ENCODE data around the gene IPP. TPM values are rescaled to one million over a fixed set of nuclear protein-coding genes. Genes with fewer than 3 reads are reported as not detected.
A peak's percentile ranks its signal among the peaks of the same experiment; 100 is the strongest.
"Not testable (repeated sequence)": the region's sequence is repeated elsewhere in the genome, so short reads cannot be mapped to it uniquely, and the experiment has no call there.

IPP gene
- total RNA-seq, 1 donor from 2014 or later: 4.1 TPM

GRCh38 chr1:45685308-45686014 is 65.0 kb downstream of the IPP start:
- DNase-seq (ENCODE audit: low read depth in 2 of 2): peak in 1 of 2 donors; percentile 21

GRCh38 chr1:45684402-45684801 is 66.1 kb downstream of the IPP start:
- DNase-seq (ENCODE audit: low read depth in 2 of 2): no peak

GRCh38 chr1:45682942-45683341 is 67.5 kb downstream of the IPP start:
- DNase-seq (ENCODE audit: low read depth in 2 of 2): no peak

GRCh38 chr1:45679123-45679522 is 71.3 kb downstream of the IPP start:
- DNase-seq (ENCODE audit: low read depth in 2 of 2): peak in 1 of 2 donors; percentile 81

- peak in 1 of 2 donors; percentile 9 for DNase-seq (ENCODE audit: low read depth in 2 of 2)
These were observed 72.0 kb downstream of the IPP start for GRCh38 chr1:45678489-45678888.

- DNase-seq (ENCODE audit: low read depth in 2 of 2): no peak
These were observed 72.7 kb downstream of the IPP start for GRCh38 chr1:45677751-45678245.

- not testable (repeated sequence) for DNase-seq (ENCODE audit: low read depth in 2 of 2)
These were observed 73.9 kb downstream of the IPP start for GRCh38 chr1:45676553-45676952.

- DNase-seq (ENCODE audit: low read depth in 2 of 2): no peak
These were observed 76.0 kb downstream of the IPP start for GRCh38 chr1:45674478-45674877.

GRCh38 chr1:45673956-45674355 is 76.5 kb downstream of the IPP start:
- DNase-seq (ENCODE audit: low read depth in 2 of 2): no peak

GRCh38 chr1:45669859-45670655 is 80.4 kb downstream of the IPP start:
- peak in 1 of 2 donors; percentile 34 for DNase-seq (ENCODE audit: low read depth in 2 of 2)

GRCh38 chr1:45669379-45669778 is 81.1 kb downstream of the IPP start:
- DNase-seq (ENCODE audit: low read depth in 2 of 2): no peak

- no peak for DNase-seq (ENCODE audit: low read depth in 2 of 2)
These were observed 81.9 kb downstream of the IPP start for GRCh38 chr1:45668526-45668925.

- no peak for DNase-seq (ENCODE audit: low read depth in 2 of 2)
These were observed 82.9 kb downstream of the IPP start for GRCh38 chr1:45667321-45668111.

GRCh38 chr1:45666836-45667235 is 83.6 kb downstream of the IPP start:
- no peak for DNase-seq (ENCODE audit: low read depth in 2 of 2)

- no peak for DNase-seq (ENCODE audit: low read depth in 2 of 2)
These were observed 90.1 kb downstream of the IPP start for GRCh38 chr1:45660336-45660735.

GRCh38 chr1:45659222-45659621 is 91.2 kb downstream of the IPP start:
- no peak for DNase-seq (ENCODE audit: low read depth in 2 of 2)

- no peak for DNase-seq (ENCODE audit: low read depth in 2 of 2)
These were observed 92.3 kb downstream of the IPP start for GRCh38 chr1:45658171-45658570.

GRCh38 chr1:45656573-45657226 is 93.8 kb downstream of the IPP start:
- no peak for DNase-seq (ENCODE audit: low read depth in 2 of 2)

GRCh38 chr1:45654540-45655280 is 95.7 kb downstream of the IPP start:
- DNase-seq (ENCODE audit: low read depth in 2 of 2): no peak
